ENCODE results near the gene MED13L. TPM values are rescaled to one million over a fixed set of nuclear protein-coding genes. Genes with fewer than 3 reads are reported as not detected.

MED13L gene
- total and polyA plus RNA-seq, 2 donors (not counting 1 experiment from before 2014, with no cell fraction given): 20.3 to 207 TPM

DNA sequence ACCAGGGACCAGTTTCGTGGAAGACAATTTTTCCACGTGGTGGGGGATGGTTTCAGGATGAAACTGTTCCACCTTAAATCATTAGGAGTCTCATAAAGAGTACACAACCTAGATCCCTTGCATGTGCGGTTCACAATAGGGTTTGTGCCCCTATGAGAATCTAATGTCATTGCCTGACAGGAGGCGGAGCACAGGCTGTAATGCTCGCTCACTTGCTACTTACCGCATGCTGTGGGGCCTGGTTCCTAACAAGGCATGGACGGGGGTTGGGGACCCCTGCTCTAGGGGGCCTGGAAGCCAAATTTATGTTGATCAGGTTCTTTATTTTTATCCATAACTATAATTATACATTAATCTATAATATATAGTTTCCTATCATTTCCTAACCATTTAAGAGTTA is 315.3 kb downstream of the MED13L start:
- no peaks in the 10 kb centered on the region for H3K9me3 Mint-ChIP-seq (ENCODE audit: insufficient read depth)
- Histone ChIP-seq H4K20me1 (ENCODE audit: control insufficient read depth, insufficient read depth, low read length, poor library complexity, severe bottlenecking) (no peaks in the 10 kb centered on the region), H3K4me2 (replicated peaks; ENCODE audit: low read depth, low read length, poor library complexity, severe bottlenecking) (no peak overlapping the region), H3K27me3 (replicated peaks in 1 of 4; ENCODE audit: control extremely low read depth in 1 of 4, control insufficient read depth in 3 of 4, insufficient read depth in 4 of 4, low read length in 3 of 4) (no peaks in the 10 kb centered on the region), H3K4me3 (ENCODE audit: control extremely low read depth in 1 of 5, extremely low read depth in 1 of 5, insufficient read depth in 1 of 5, low read depth in 2 of 5, low read length in 4 of 5) (no peak overlapping the region), H2AFZ (ENCODE audit: insufficient read depth, low read depth, low read length, poor library complexity, severe bottlenecking) (no peak overlapping the region), H3K36me3 (replicated peaks in 1 of 2; ENCODE audit: control extremely low read depth in 1 of 2, control insufficient read depth in 1 of 2, extremely low read depth in 1 of 2, insufficient read depth in 2 of 2, low read length in 1 of 2) (peaks cover 15 to 79% of the 10 kb centered on the region in 2 experiments), H3K79me2 (ENCODE audit: control insufficient read depth, insufficient read depth, low read length) (no peaks in the 10 kb centered on the region), H3K9me3 (ENCODE audit: control extremely low read depth in 1 of 3, control insufficient read depth in 2 of 3, insufficient read depth in 1 of 3, low read length in 2 of 3) (no peaks in the 10 kb centered on the region), H3K4me1 (ENCODE audit: control insufficient read depth in 2 of 2, insufficient read depth in 2 of 2, low read length in 2 of 2) (no peaks in the 10 kb centered on the region), H3K9ac (ENCODE audit: low read length) (no peak overlapping the region), H3K27ac (ENCODE audit: low read length in 2 of 2) (no peak overlapping the region)
- 100% methylated on average over 4 of the region's 7 CpGs for WGBS (ENCODE audit: insufficient coverage)
- intact Hi-C loops (cut with micrococcal nuclease): no loop called here
- POLR2A ChIA-PET: no interaction called here
- no peak overlapping the region for H3K4me3 Mint-ChIP-seq
- ATAC-seq (ENCODE audit: low read depth) (no peak), DNase-seq (no peak)
- TF ChIP-seq, protein P1, sequence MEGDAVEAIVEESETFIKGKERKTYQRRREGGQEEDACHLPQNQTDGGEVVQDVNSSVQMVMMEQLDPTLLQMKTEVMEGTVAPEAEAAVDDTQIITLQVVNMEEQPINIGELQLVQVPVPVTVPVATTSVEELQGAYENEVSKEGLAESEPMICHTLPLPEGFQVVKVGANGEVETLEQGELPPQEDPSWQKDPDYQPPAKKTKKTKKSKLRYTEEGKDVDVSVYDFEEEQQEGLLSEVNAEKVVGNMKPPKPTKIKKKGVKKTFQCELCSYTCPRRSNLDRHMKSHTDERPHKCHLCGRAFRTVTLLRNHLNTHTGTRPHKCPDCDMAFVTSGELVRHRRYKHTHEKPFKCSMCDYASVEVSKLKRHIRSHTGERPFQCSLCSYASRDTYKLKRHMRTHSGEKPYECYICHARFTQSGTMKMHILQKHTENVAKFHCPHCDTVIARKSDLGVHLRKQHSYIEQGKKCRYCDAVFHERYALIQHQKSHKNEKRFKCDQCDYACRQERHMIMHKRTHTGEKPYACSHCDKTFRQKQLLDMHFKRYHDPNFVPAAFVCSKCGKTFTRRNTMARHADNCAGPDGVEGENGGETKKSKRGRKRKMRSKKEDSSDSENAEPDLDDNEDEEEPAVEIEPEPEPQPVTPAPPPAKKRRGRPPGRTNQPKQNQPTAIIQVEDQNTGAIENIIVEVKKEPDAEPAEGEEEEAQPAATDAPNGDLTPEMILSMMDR (IDR thresholded peaks at IDR 0.05): no peak
- TF ChIP-seq EZH2 (IDR thresholded peaks at IDR 0.05; ENCODE audit: borderline replicate concordance, insufficient read depth, low read depth, low read length, poor library complexity, severe bottlenecking): no peak
- CTCF ChIA-PET: no interaction called here
- no peaks in the 10 kb centered on the region for H3K27me3 Mint-ChIP-seq
- H3K4me1 Mint-ChIP-seq: no peaks in the 10 kb centered on the region
- H3K27ac Mint-ChIP-seq: no peak overlapping the region

DNA sequence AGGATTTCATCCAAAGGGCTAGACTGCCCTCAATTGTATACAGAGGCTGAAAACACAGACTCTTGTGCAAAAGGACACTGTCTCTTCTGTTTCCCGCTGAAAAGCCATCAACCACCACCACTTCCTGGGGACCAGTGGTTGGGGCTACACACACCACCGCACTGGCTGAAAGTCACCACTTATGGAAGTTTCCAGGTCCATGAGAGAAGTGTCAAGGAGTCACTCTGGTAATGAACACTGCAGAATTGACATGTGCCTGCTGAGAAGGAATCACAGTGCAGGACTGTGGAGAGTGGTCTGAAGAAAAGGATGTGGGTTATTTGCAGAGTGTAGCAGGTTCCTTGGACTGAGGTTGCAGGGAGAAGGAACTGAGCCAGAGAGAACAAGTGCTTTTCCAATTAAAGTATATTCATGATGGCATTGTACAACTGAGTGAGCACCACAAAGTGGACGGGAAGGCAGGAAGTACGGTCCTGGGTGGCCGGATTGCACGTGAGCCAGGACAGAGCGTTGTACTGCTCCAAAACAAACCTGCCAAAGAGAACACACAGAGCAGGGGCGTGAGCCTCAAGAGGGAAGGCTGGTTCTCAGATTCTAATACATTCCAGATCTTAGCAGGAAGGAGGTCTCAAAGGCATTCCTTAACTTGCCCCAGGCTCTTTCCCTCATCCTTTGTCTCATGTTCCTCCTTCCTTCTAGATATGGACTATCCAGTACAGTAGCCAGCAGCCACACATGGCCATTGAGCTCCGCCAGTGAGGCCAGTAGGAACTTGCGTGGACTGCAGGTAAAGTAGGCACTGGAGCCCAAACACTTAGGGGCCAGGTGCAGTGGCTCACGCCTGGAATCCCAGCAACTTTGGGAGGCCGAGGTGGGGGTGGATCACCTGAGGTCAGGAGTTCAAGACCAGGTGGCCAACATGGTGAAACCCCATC is 316.4 kb downstream of the MED13L start:
- Mint-ChIP-seq H3K27me3 (no peaks in the 10 kb centered on the region), H3K4me3 (no peak overlapping the region), H3K9me3 (ENCODE audit: insufficient read depth) (no peaks in the 10 kb centered on the region), H3K27ac (no peak overlapping the region), H3K4me1 (no peaks in the 10 kb centered on the region)
- H3K27me3 ChIP-seq (replicated peaks in 1 of 4; ENCODE audit: control extremely low read depth in 1 of 4, control insufficient read depth in 3 of 4, insufficient read depth in 4 of 4, low read length in 3 of 4): no peaks in the 10 kb centered on the region
- peaks cover 12 to 71% of the 10 kb centered on the region in 2 experiments for H3K36me3 ChIP-seq (replicated peaks in 1 of 2; ENCODE audit: control extremely low read depth in 1 of 2, control insufficient read depth in 1 of 2, extremely low read depth in 1 of 2, insufficient read depth in 2 of 2, low read length in 1 of 2)
- intact Hi-C loops (cut with micrococcal nuclease): no loop called here
- no peak overlapping the region for H2AFZ ChIP-seq (ENCODE audit: insufficient read depth, low read depth, low read length, poor library complexity, severe bottlenecking)
- 96% methylated on average over 10 of the region's 12 CpGs for WGBS (ENCODE audit: insufficient coverage)
- H3K4me2 ChIP-seq (replicated peaks; ENCODE audit: low read depth, low read length, poor library complexity, severe bottlenecking): no peak overlapping the region
- H3K79me2 ChIP-seq (ENCODE audit: control insufficient read depth, insufficient read depth, low read length): no peaks in the 10 kb centered on the region
- no peak overlapping the region for H3K9ac ChIP-seq (ENCODE audit: low read length)
- H3K4me1 ChIP-seq (ENCODE audit: control insufficient read depth in 2 of 2, insufficient read depth in 2 of 2, low read length in 2 of 2): no peaks in the 10 kb centered on the region
- ChIA-PET CTCF (interaction anchor here (0.8 kb wide), 1 partner anchor 748 kb away, joined by 4 read pairs; no protein-coding TSS in a partner anchor), POLR2A (no interaction called here)
- no peak overlapping the region for H3K27ac ChIP-seq (ENCODE audit: low read length in 2 of 2)
- H3K4me3 ChIP-seq (ENCODE audit: control extremely low read depth in 1 of 5, extremely low read depth in 1 of 5, insufficient read depth in 1 of 5, low read depth in 2 of 5, low read length in 4 of 5): no peak overlapping the region
- H3K9me3 ChIP-seq (ENCODE audit: control extremely low read depth in 1 of 3, control insufficient read depth in 2 of 3, insufficient read depth in 1 of 3, low read length in 2 of 3): no peaks in the 10 kb centered on the region
- TF ChIP-seq, protein P1 (IDR thresholded peaks at IDR 0.05): no peak
- no peaks in the 10 kb centered on the region for H4K20me1 ChIP-seq (ENCODE audit: control insufficient read depth, insufficient read depth, low read length, poor library complexity, severe bottlenecking)
- ATAC-seq (ENCODE audit: low read depth) (no peak), DNase-seq (no peak)

Measured in B cell (primary cell).